A673 (cell line): Measurements from ENCODE around the gene CDCA7L. TPM values are rescaled to one million over a fixed set of nuclear protein-coding genes. Genes with fewer than 3 reads are reported as not detected.

Source experiments
- BruUV-seq: library from RNA; stranded (reverse); fragments of 400-500 nt; replicated peaks from 2 replicates; lab custom pipeline; 2021; lab: Mats Ljungman, UMichigan
- CTCF ChIA-PET: fragments of 300-600 bp; sonication (Branson Sonifier 250); formaldehyde crosslinking; loops from one replicate; lab custom pipeline; 2022; ENCODE audit warnings: antibody characterized with exemption; lab: Charles Lee
- POLR2A ChIA-PET: fragments of 300-600 bp; sonication (Branson Sonifier 250); formaldehyde crosslinking; loops from one replicate; lab custom pipeline; 2022; ENCODE audit warnings: antibody characterized with exemption; ENCODE audit not compliant: low non-redundant PET; lab: Charles Lee
- DNase-seq: peaks from one replicate; pipeline ENCODE4 v3.0.0-alpha.2; 2015; ENCODE audit warnings: low spot score
- H3K27ac ChIP-seq: fragments of 200-600 bp; sonication (generic); 2 replicates; pipeline ENCODE4 v1.5.1; 2016; ENCODE audit warnings: mixed run types, low read depth, mild to moderate bottlenecking, mixed read lengths, antibody characterized with exemption, low read length; ENCODE audit not compliant: poor library complexity, severe bottlenecking
- H3K27me3 ChIP-seq: fragments of 200-600 bp; sonication (generic); replicated peaks from 2 replicates; pipeline ENCODE4 v1.6.1; 2017; ENCODE audit warnings: mixed run types, low read depth, mild to moderate bottlenecking, mixed read lengths, antibody characterized with exemption, low read length; ENCODE audit not compliant: insufficient read depth, poor library complexity
- H3K36me3 ChIP-seq: fragments of 200-600 bp; sonication (generic); 2 replicates; pipeline ENCODE4 v1.6.1; 2016; ENCODE audit warnings: mixed run types, mild to moderate bottlenecking, mixed read lengths, antibody characterized with exemption, low read length; ENCODE audit not compliant: insufficient read depth, poor library complexity, severe bottlenecking
- H3K4me1 ChIP-seq: fragments of 200-600 bp; sonication (generic); 2 replicates; pipeline ENCODE4 v1.6.1; 2017; ENCODE audit warnings: mixed run types, mild to moderate bottlenecking, mixed read lengths, antibody characterized with exemption, low read length; ENCODE audit not compliant: insufficient read depth, poor library complexity, severe bottlenecking
- H3K4me3 ChIP-seq: fragments of 200-600 bp; sonication (generic); 2 replicates; pipeline ENCODE4 v1.5.1; 2016; ENCODE audit warnings: low read depth, mixed run types, mild to moderate bottlenecking, mixed read lengths, low read length; ENCODE audit not compliant: poor library complexity, severe bottlenecking
- H3K9me3 ChIP-seq: fragments of 200-600 bp; sonication (generic); 2 replicates; pipeline ENCODE4 v1.6.1; 2016; ENCODE audit warnings: mixed run types, low read depth, mild to moderate bottlenecking, mixed read lengths, antibody characterized with exemption, low read length; ENCODE audit not compliant: poor library complexity, severe bottlenecking
- EZH2 ChIP-seq: fragments of 200-600 bp; sonication (generic); IDR thresholded peaks from 2 replicates; pipeline ENCODE4 v1.6.1; 2017; ENCODE audit warnings: borderline replicate concordance, low read depth, mild to moderate bottlenecking, mixed read lengths, antibody characterized with exemption, low read length; ENCODE audit not compliant: poor library complexity, severe bottlenecking
- intact Hi-C: fragments of 100-400 bp; cut with micrococcal nuclease; formaldehyde crosslinking; loops from one replicate; pipeline ENCODE4 v1.10.0; 2022; ENCODE audit not compliant: unreplicated experiment
- total RNA-seq: library from RNA; stranded (reverse); gene quantifications from 2 replicates; pipeline ENCODE4 v1.2.3, GENCODE V29; 2021
- TF ChIP-seq, protein P1 (sequence below): fragments of 300-800, 200-600 bp; sonication (generic); conservative IDR thresholded peaks from 2 replicates; pipeline ENCODE4 v1.5.1; 2017; ENCODE audit warnings: low read depth, mild to moderate bottlenecking, antibody characterized with exemption, low read length, moderate library complexity, mixed read lengths

The CDCA7L gene
- total RNA-seq, 1 experiment from 2014 or later = 89.2 TPM

DNA sequence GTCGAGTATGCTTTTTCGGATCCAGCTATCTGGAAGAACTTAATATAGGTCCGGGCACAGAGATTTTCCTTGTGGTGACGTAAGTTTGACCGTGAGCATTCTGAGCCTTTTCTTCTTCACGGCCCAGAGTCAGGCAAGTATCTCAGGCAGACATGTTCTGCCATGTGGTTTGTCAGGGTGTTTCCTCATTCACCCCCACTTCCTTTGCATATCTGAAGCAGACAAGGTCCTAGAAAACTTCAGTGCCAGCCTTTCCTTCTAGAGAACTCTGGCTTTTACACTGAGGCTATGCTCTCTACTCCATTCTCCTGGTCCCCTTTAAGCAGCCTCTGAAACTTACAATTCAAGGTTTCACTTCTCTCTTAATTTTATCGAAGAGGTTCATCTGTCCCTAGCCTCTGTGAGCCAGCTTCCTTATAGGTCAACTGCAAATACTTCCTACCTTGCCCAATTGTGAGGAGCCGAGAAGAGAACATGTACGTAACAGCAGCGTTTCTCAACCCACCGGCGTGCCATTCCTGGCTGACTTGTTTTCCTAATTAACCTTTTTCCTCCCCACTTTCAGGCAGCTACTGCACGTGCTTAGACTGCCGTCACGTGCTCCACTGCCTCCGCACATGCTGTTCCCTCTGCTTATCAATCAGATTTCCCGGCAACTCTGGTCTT lies 47.3 kb downstream of the CDCA7L start:
- no peaks in the 10 kb centered on the region for H3K9me3 ChIP-seq
- TF ChIP-seq, protein P1, sequence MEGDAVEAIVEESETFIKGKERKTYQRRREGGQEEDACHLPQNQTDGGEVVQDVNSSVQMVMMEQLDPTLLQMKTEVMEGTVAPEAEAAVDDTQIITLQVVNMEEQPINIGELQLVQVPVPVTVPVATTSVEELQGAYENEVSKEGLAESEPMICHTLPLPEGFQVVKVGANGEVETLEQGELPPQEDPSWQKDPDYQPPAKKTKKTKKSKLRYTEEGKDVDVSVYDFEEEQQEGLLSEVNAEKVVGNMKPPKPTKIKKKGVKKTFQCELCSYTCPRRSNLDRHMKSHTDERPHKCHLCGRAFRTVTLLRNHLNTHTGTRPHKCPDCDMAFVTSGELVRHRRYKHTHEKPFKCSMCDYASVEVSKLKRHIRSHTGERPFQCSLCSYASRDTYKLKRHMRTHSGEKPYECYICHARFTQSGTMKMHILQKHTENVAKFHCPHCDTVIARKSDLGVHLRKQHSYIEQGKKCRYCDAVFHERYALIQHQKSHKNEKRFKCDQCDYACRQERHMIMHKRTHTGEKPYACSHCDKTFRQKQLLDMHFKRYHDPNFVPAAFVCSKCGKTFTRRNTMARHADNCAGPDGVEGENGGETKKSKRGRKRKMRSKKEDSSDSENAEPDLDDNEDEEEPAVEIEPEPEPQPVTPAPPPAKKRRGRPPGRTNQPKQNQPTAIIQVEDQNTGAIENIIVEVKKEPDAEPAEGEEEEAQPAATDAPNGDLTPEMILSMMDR = no peak
- TF ChIP-seq EZH2 = no peak
- no peak overlapping the region for H3K27ac ChIP-seq
- intact Hi-C loops = no loop called here
- H3K27me3 ChIP-seq = no peaks in the 10 kb centered on the region
- H3K4me1 ChIP-seq = peaks cover 9% of the 10 kb centered on the region
- CTCF ChIA-PET = no interaction called here
- BruUV-seq = no TSS peak
- peaks cover 28% of the 10 kb centered on the region for H3K36me3 ChIP-seq
- no peak overlapping the region for H3K4me3 ChIP-seq
- POLR2A ChIA-PET = no interaction called here
- no peak for DNase-seq

DNA sequence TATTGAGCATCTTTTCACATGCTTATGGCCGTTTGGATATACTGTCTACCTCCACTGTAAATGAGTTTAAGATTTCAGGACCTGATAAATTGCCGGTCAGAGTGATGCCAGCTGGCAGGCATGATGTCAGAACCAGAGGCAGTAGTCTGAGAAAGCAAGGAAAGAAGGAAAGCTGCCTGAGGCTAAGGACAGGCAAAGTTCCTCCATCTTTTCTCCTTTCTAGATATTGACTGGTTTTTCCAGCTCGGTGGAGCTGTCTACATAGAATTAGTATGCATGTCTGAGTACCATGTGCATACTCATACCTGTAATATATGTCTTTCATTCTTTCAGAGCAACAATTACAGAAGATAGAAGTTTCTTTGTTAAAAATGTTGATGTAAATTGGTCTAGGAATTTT lies 52.3 kb downstream of the CDCA7L start:
- intact Hi-C loops = no loop called here
- no TSS peak for BruUV-seq
- DNase-seq = no peak
- Histone ChIP-seq H3K4me3 (no peak overlapping the region), H3K9me3 (no peaks in the 10 kb centered on the region), H3K4me1 (peaks cover 9% of the 10 kb centered on the region), H3K27me3 (no peaks in the 10 kb centered on the region), H3K27ac (no peak overlapping the region), H3K36me3 (no peaks in the 10 kb centered on the region)
- TF ChIP-seq, protein P1 = no peak
- no peak for TF ChIP-seq EZH2
- POLR2A ChIA-PET = no interaction called here
- CTCF ChIA-PET = no interaction called here

DNA sequence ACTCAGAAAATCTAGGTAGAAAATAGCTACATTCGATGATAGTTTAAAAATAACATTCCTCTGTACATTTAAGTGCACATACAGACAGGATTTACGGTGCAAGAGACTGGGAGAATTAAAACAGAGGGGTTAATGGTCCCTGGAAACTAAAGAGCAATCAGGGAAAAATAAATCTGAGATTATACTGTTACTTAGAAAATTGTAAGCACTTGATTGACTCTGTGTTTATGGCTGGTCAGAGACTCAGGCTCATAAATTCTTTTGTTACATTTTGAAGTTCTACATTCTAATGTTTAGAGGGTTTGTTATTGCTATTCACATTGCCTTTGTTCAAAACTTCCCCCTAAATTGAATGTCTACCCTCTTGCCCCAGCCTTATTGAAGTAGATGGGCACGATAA lies 54.4 kb downstream of the CDCA7L start:
- CTCF ChIA-PET = no interaction called here
- intact Hi-C loops = no loop called here

More for the DNA sequence above, 54.4 kb downstream of the CDCA7L start:
- Histone ChIP-seq H3K36me3 (no peaks in the 10 kb centered on the region), H3K4me1 (no peaks in the 10 kb centered on the region), H3K9me3 (no peaks in the 10 kb centered on the region), H3K4me3 (no peak overlapping the region), H3K27ac (no peak overlapping the region), H3K27me3 (no peaks in the 10 kb centered on the region)
- no TSS peak for BruUV-seq
- DNase-seq = no peak
- TF ChIP-seq, protein P1 = no peak
- TF ChIP-seq EZH2 = no peak
- POLR2A ChIA-PET = no interaction called here
